Activated B cell treated with CpG ODN at 0.5 μM for 24 hours (primary cell): ENCODE results near the gene ATP6V1G2. TPM values are rescaled to one million over a fixed set of nuclear protein-coding genes. Genes with fewer than 3 reads are reported as not detected.

Experiments
- ATAC-seq: fragments of 200-7000 bp; cut with Tn5 transposase; one replicate; pipeline ENCODE4 v1.10.0; 2021; ENCODE audit warnings: low read depth, mild to moderate bottlenecking, moderate library complexity
- CTCF ChIA-PET: fragments of 350-600 bp; sonication (Branson Sonifier 250); formaldehyde crosslinking; loops from one replicate; lab custom pipeline; 2021; ENCODE audit warnings: antibody characterized with exemption; lab: Charles Lee
- POLR2A ChIA-PET: fragments of 350-600 bp; sonication (Branson Sonifier 250); formaldehyde crosslinking; loops from one replicate; lab custom pipeline; 2021; ENCODE audit warnings: antibody characterized with exemption; lab: Charles Lee
- DNase-seq: peaks from one replicate; pipeline ENCODE4 v3.0.0; 2022
- H3K27ac Mint-ChIP-seq: one replicate; pipeline ENCODE4 v1.8.0; 2020; ENCODE audit warnings: mixed read lengths
- H3K27me3 Mint-ChIP-seq: one replicate; pipeline ENCODE4 v1.8.0; 2021; ENCODE audit warnings: mixed read lengths
- H3K36me3 Mint-ChIP-seq: one replicate; pipeline ENCODE4 v1.8.0; 2021; ENCODE audit warnings: low read depth, mixed read lengths
- H3K4me1 Mint-ChIP-seq: one replicate; pipeline ENCODE4 v1.8.0; 2021; ENCODE audit warnings: mixed read lengths
- H3K4me3 Mint-ChIP-seq: one replicate; pipeline ENCODE4 v1.8.0; 2020; ENCODE audit warnings: mild to moderate bottlenecking, mixed read lengths
- H3K9me3 Mint-ChIP-seq: one replicate; pipeline ENCODE4 v1.8.0; 2020; ENCODE audit warnings: mixed read lengths
- intact Hi-C: fragments of 100-400 bp; cut with micrococcal nuclease; formaldehyde crosslinking; loops from one replicate; pipeline ENCODE4 v1.15.1; 2024
- total RNA-seq: library from RNA; stranded (reverse); gene quantifications from 2 replicates; pipeline ENCODE4 v1.2.3, GENCODE V29; 2022
- TF ChIP-seq, protein P1 (sequence below): fragments of 200-600 bp; IDR thresholded peaks from one replicate; pipeline ENCODE4 v1.8.0; 2022; ENCODE audit warnings: antibody characterized with exemption, mild to moderate bottlenecking

The ATP6V1G2 gene
- total RNA-seq, 1 donor from 2014 or later: 1.9 TPM

DNA sequence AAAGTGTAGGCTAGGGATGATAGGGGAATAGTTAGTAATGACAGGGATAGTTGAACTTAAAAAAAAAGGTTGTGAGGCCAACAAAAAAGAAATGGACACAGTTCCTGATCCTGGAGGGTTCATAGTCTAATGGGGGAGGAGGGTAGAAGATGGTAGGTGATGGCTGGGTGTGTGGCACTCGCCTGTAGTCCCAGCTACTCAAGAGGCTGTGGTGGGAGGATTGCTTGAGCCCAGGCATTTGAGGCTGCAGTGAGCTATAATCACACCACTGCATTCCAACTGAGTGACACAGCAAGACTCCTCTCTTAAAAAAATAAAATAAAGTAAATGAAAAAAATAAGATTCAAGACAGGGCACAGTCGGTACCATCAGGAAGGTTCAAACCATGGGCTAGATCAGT lies 50.8 kb downstream of the ATP6V1G2 start:
- H3K27ac Mint-ChIP-seq: peak overlapping the region; percentile 92
- intact Hi-C loops: loop anchor here (5.0 to 10.0 kb wide), 2 partner anchors 33 to 239 kb away; partner anchors contain the start of gene CLIC1
- ATAC-seq (no peak), DNase-seq (no peak)
- H3K4me1 Mint-ChIP-seq: peaks cover 63% of the 10 kb centered on the region
- no peaks in the 10 kb centered on the region for H3K9me3 Mint-ChIP-seq
- H3K27me3 Mint-ChIP-seq: no peaks in the 10 kb centered on the region
- TF ChIP-seq, protein P1, sequence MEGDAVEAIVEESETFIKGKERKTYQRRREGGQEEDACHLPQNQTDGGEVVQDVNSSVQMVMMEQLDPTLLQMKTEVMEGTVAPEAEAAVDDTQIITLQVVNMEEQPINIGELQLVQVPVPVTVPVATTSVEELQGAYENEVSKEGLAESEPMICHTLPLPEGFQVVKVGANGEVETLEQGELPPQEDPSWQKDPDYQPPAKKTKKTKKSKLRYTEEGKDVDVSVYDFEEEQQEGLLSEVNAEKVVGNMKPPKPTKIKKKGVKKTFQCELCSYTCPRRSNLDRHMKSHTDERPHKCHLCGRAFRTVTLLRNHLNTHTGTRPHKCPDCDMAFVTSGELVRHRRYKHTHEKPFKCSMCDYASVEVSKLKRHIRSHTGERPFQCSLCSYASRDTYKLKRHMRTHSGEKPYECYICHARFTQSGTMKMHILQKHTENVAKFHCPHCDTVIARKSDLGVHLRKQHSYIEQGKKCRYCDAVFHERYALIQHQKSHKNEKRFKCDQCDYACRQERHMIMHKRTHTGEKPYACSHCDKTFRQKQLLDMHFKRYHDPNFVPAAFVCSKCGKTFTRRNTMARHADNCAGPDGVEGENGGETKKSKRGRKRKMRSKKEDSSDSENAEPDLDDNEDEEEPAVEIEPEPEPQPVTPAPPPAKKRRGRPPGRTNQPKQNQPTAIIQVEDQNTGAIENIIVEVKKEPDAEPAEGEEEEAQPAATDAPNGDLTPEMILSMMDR: no peak
- ChIA-PET CTCF (interaction anchor here (1.5 to 3.9 kb wide), 2 partner anchors 51 to 102 kb away, joined by 4 to 21 read pairs; partner anchors contain the start of gene ATP6V1G2), POLR2A (interaction anchor here (0.5 to 3.4 kb wide), 13 partner anchors 19 to 403 kb away, joined by 3 to 46 read pairs (median 5); partner anchors contain the start of genes BAG6, DDX39B, EHMT2 and MICA)
- peak overlapping the region; percentile 90 for H3K4me3 Mint-ChIP-seq
- H3K36me3 Mint-ChIP-seq: peaks cover 7% of the 10 kb centered on the region

Other genes starting within 250 kb of the ATP6V1G2 start
- gene HLA-B, start 189.4 kb downstream of the ATP6V1G2 start, total RNA-seq: 3,667 and 3,668 TPM in 2 replicates
- gene MICA, start 143.0 kb downstream of the ATP6V1G2 start, total RNA-seq: 8.9 and 9.0 TPM in 2 replicates
- gene MICB, start 48.5 kb downstream of the ATP6V1G2 start, total RNA-seq: 17.2 and 17.6 TPM in 2 replicates
- gene MCCD1, start 17.6 kb downstream of the ATP6V1G2 start, total RNA-seq: not detected in 2 replicates
- 431 and 484 TPM in 2 replicates for gene DDX39B, start 4.6 kb downstream of the ATP6V1G2 start, total RNA-seq
- 11.7 and 16.7 TPM in 2 replicates for gene NFKBIL1, start 1.0 kb upstream of the ATP6V1G2 start, total RNA-seq
- gene LTA, start 25.7 kb upstream of the ATP6V1G2 start, total RNA-seq: 60.4 and 66.0 TPM in 2 replicates
- 135 and 139 TPM in 2 replicates for gene TNF, start 29.0 kb upstream of the ATP6V1G2 start, total RNA-seq
- 155 and 177 TPM in 2 replicates for gene LTB, start 35.8 kb upstream of the ATP6V1G2 start, total RNA-seq
- gene LST1, start 39.7 kb upstream of the ATP6V1G2 start, total RNA-seq: 7.8 and 8.4 TPM in 2 replicates
- 10.0 and 11.2 TPM in 2 replicates for gene NCR3, start 46.4 kb upstream of the ATP6V1G2 start, total RNA-seq
- gene AIF1, start 68.6 kb upstream of the ATP6V1G2 start, total RNA-seq: 1.4 and 2.0 TPM in 2 replicates
- 246 and 283 TPM in 2 replicates for gene PRRC2A, start 74.1 kb upstream of the ATP6V1G2 start, total RNA-seq
- 309 and 327 TPM in 2 replicates for gene BAG6, start 106.1 kb upstream of the ATP6V1G2 start, total RNA-seq
- gene APOM, start 109.3 kb upstream of the ATP6V1G2 start, total RNA-seq: 2.2 and 2.4 TPM in 2 replicates
- 29.0 and 29.3 TPM in 2 replicates for gene C6orf47, start 114.2 kb upstream of the ATP6V1G2 start, total RNA-seq
- gene GPANK1, start 118.4 kb upstream of the ATP6V1G2 start, total RNA-seq: 23.0 and 24.2 TPM in 2 replicates
- gene CSNK2B, start 119.5 kb upstream of the ATP6V1G2 start, total RNA-seq: 190 and 191 TPM in 2 replicates
- gene LY6G5B, start 123.4 kb upstream of the ATP6V1G2 start, total RNA-seq: 23.2 and 33.1 TPM in 2 replicates
- gene LY6G5C, start 134.5 kb upstream of the ATP6V1G2 start, total RNA-seq: 0.29 and 0.73 TPM in 2 replicates
- 49.3 and 59.1 TPM in 2 replicates for gene ABHD16A, start 156.7 kb upstream of the ATP6V1G2 start, total RNA-seq
- not detected in 2 replicates for gene LY6G6F, start 160.3 kb upstream of the ATP6V1G2 start, total RNA-seq
- not detected in 2 replicates for gene LY6G6D, start 168.7 kb upstream of the ATP6V1G2 start, total RNA-seq
- gene LY6G6C, start 175.1 kb upstream of the ATP6V1G2 start, total RNA-seq: not detected in 2 replicates
- gene MPIG6B, start 176.8 kb upstream of the ATP6V1G2 start, total RNA-seq: 0.12 TPM in 1 of 2 replicates, not detected in the other
- gene DDAH2, start 182.7 kb upstream of the ATP6V1G2 start, total RNA-seq: 30.7 and 32.5 TPM in 2 replicates
- 374 and 397 TPM in 2 replicates for gene CLIC1, start 189.9 kb upstream of the ATP6V1G2 start, total RNA-seq
- 35.4 and 47.3 TPM in 2 replicates for gene MSH5, start 193.4 kb upstream of the ATP6V1G2 start, total RNA-seq
- gene SAPCD1, start 216.0 kb upstream of the ATP6V1G2 start, total RNA-seq: 7.7 and 9.0 TPM in 2 replicates
- 1.6 and 2.9 TPM in 2 replicates for gene VWA7, start 230.7 kb upstream of the ATP6V1G2 start, total RNA-seq
- gene VARS1, start 249.1 kb upstream of the ATP6V1G2 start, total RNA-seq: 136 and 140 TPM in 2 replicates